A549 (cell line): Measurements from ENCODE around the gene ALG8. TPM values are rescaled to one million over a fixed set of nuclear protein-coding genes. Genes with fewer than 3 reads are reported as not detected.

Experiments
- ATAC-seq, 2 experiments: fragments of 200-7000 bp in 1 of 2; fragments of >200 bp in 1 of 2; cut with Nextera tagmentation in 1 of 2; cut with Tn5 transposase in 1 of 2; 3 replicates each; pipeline versions ENCODE4 v1.8.0 to v1.9.1; 2018 to 2020; ENCODE audit warnings: mild to moderate bottlenecking in 1 of 2, moderate library complexity in 1 of 2
- CTCF ChIA-PET: fragments of 300-600 bp; sonication (Branson Sonifier 250); formaldehyde crosslinking; extraction: SDS; loops from one replicate; lab custom pipeline; 2021; ENCODE audit warnings: antibody characterized with exemption, inconsistent platforms; lab: Yijun Ruan, JAX
- POLR2A ChIA-PET: fragments of 350-600 bp; formaldehyde crosslinking; extraction: SDS; loops from one replicate; lab custom pipeline; 2021; ENCODE audit warnings: antibody characterized with exemption, inconsistent platforms; lab: Yijun Ruan, JAX
- DNase-seq, 2 experiments: peaks; one replicate each; pipeline versions ENCODE4 v3.0.0 to v3.0.0-alpha.2; 2011 to 2016; ENCODE audit warnings: low read depth in 1 of 2, low spot score in 1 of 2
- FAIRE-seq: peaks from 2 replicates; lab custom pipeline; 2011; peaks lifted over from hg19 to GRCh38; lab: Jason Lieb, UNC
- H3K27ac ChIP-seq, 2 experiments: fragments of >200 bp; sonication (Bioruptor Twin); formaldehyde crosslinking; 3 replicates each; pipeline ENCODE4 v1.5.1; 2016 to 2017
- H3K4me1 ChIP-seq: fragments of >200 bp; sonication (Bioruptor Twin); formaldehyde crosslinking; 3 replicates; pipeline ENCODE4 v1.6.1; 2016
- H3K4me2 ChIP-seq: fragments of >200 bp; sonication (Bioruptor Twin); formaldehyde crosslinking; 3 replicates; pipeline ENCODE4 v1.6.1; 2016
- H3K4me3 ChIP-seq: fragments of >200 bp; sonication (Bioruptor Twin); formaldehyde crosslinking; 3 replicates; pipeline ENCODE4 v1.5.1; 2016
- H3K9me3 ChIP-seq: fragments of >200 bp; sonication (Bioruptor Twin); formaldehyde crosslinking; 3 replicates; pipeline ENCODE4 v1.6.1; 2016
- BHLHE40 ChIP-seq: IDR thresholded peaks from 2 replicates; pipeline ENCODE4 v1.6.1; 2012; ENCODE audit warnings: low read depth, low read length, inconsistent platforms
- CHD2 ChIP-seq: fragments of 150-350 bp; IDR thresholded peaks from 2 replicates; pipeline ENCODE4 v1.6.1; 2014; ENCODE audit warnings: low read length; ENCODE audit not compliant: partially characterized antibody
- EHF ChIP-seq: fragments of 250-450 bp; sonication (Bioruptor Pico); IDR thresholded peaks from 2 replicates; pipeline ENCODE4 v1.5.0; 2020; ENCODE audit warnings: mild to moderate bottlenecking
- EP300 ChIP-seq, 2 experiments: fragments of >200 bp; sonication (Bioruptor Twin); formaldehyde crosslinking; IDR thresholded peaks; 2 replicates in 1 of 2; 3 replicates in 1 of 2; pipeline ENCODE4 v1.6.1; 2016 to 2017
- ESRRA ChIP-seq: fragments of 150-350 bp; IDR thresholded peaks from 2 replicates; pipeline ENCODE4 v1.6.1; 2014; ENCODE audit warnings: mild to moderate bottlenecking, low read length, borderline replicate concordance
- FOXS1 ChIP-seq: fragments of 250-450 bp; sonication (Bioruptor Pico); IDR thresholded peaks from 2 replicates; pipeline ENCODE4 v1.5.0; 2020; ENCODE audit warnings: mild to moderate bottlenecking, moderate library complexity
- GATA3 ChIP-seq: IDR thresholded peaks from 2 replicates; pipeline ENCODE4 v1.6.1; 2012; ENCODE audit warnings: borderline replicate concordance
- HOXA7 ChIP-seq: fragments of 250-450 bp; sonication (Bioruptor Pico); IDR thresholded peaks from 2 replicates; pipeline ENCODE4 v1.5.0; 2020; ENCODE audit warnings: mild to moderate bottlenecking, moderate library complexity
- HOXB5 ChIP-seq: fragments of 250-450 bp; sonication (Bioruptor Pico); IDR thresholded peaks from 2 replicates; pipeline ENCODE4 v1.5.0; 2020; ENCODE audit warnings: mild to moderate bottlenecking, moderate library complexity
- JUN ChIP-seq, 2 experiments: fragments of >200 bp; sonication (Bioruptor Twin); formaldehyde crosslinking; IDR thresholded peaks; 2 replicates in 1 of 2; 3 replicates in 1 of 2; pipeline ENCODE4 v1.6.1; 2016 to 2017
- KDM1A ChIP-seq: fragments of 200-600 bp; sonication (generic); IDR thresholded peaks from 2 replicates; pipeline ENCODE4 v1.6.1; 2016; ENCODE audit warnings: low read depth, mild to moderate bottlenecking
- KDM5A ChIP-seq: fragments of 200-600 bp; sonication (generic); IDR thresholded peaks from 2 replicates; pipeline ENCODE4 v1.6.1; 2016; ENCODE audit warnings: antibody characterized with exemption, mild to moderate bottlenecking
- MAZ ChIP-seq: fragments of 150-350 bp; IDR thresholded peaks from 2 replicates; pipeline ENCODE4 v1.6.1; 2014; ENCODE audit warnings: antibody characterized with exemption, low read depth, low read length, borderline replicate concordance
- MYC ChIP-seq: IDR thresholded peaks from 2 replicates; pipeline ENCODE4 v1.6.1; 2012; ENCODE audit warnings: mild to moderate bottlenecking, inconsistent platforms, low read length, improper control_type of control experiment, borderline replicate concordance
- NFE2L2 ChIP-seq: fragments of 150-350 bp; conservative IDR thresholded peaks from 2 replicates; pipeline ENCODE4 v1.6.1; 2014; ENCODE audit warnings: low read length
- POLR2AphosphoS2 ChIP-seq: conservative IDR thresholded peaks from 2 replicates; pipeline ENCODE4 v1.6.1; 2012; ENCODE audit warnings: low read length, improper control_type of control experiment, inconsistent platforms
- RARB ChIP-seq: fragments of 250-450 bp; sonication (Bioruptor Pico); IDR thresholded peaks from 2 replicates; pipeline ENCODE4 v1.8.0; 2021; ENCODE audit warnings: mild to moderate bottlenecking, moderate library complexity
- RCOR1 ChIP-seq: fragments of 150-350 bp; IDR thresholded peaks from 2 replicates; pipeline ENCODE4 v1.6.1; 2014; ENCODE audit warnings: antibody characterized with exemption, low read length, low read depth
- SREBF2 ChIP-seq: fragments of 450-650 bp; IDR thresholded peaks from 2 replicates; pipeline ENCODE4 v1.6.1; 2014; ENCODE audit warnings: mild to moderate bottlenecking, moderate library complexity
- ZC3H11A ChIP-seq: fragments of 450-650 bp; IDR thresholded peaks from 2 replicates; pipeline ENCODE4 v1.6.1; 2014; ENCODE audit warnings: antibody characterized with exemption, mild to moderate bottlenecking
- ZSCAN20 ChIP-seq: fragments of 250-450 bp; sonication (Bioruptor Pico); IDR thresholded peaks from 2 replicates; pipeline ENCODE4 v1.8.0; 2022; ENCODE audit warnings: mild to moderate bottlenecking, moderate library complexity
- WGBS: methylation state at CpG from one replicate; pipeline ENCODE4 v1.1.6; 2017; ENCODE audit errors: missing lambda C conversion rate; 5-methylcytosine and 5-hydroxymethylcytosine counted together
- polyA plus RNA-seq, 4 experiments: library from polyadenylated mRNA; depleted of rRNA in 3 of 4; stranded (reverse); fragments of >200 nt; fragmentation: RNase III in 1 of 4; extraction: RNeasy Plus Mini Kit Qiagen cat#74134 plus additional on column Dnase treatment in 1 of 4; gene quantifications; 2 replicates in 3 of 4; 3 replicates in 1 of 4; pipeline ENCODE4 v1.2.3, GENCODE V29; 2011 to 2017
- TF ChIP-seq, protein P1 (sequence below): fragments of 150-350 bp; IDR thresholded peaks from 2 replicates; pipeline ENCODE4 v1.6.1; 2014; ENCODE audit warnings: low read depth, mild to moderate bottlenecking, low read length
- TF ChIP-seq, protein P2 (sequence below): fragments of 250-450 bp; sonication (Bioruptor Pico); IDR thresholded peaks from 2 replicates; pipeline ENCODE4 v1.5.0; 2020; ENCODE audit warnings: low read depth, mild to moderate bottlenecking, moderate library complexity
- TF ChIP-seq, protein P3 (sequence below): fragments of >200 bp; sonication (Bioruptor Twin); formaldehyde crosslinking; IDR thresholded peaks from 2 replicates; pipeline ENCODE4 v1.6.1; 2016
- TF ChIP-seq, protein P4 (sequence below): fragments of >200 bp; sonication (Bioruptor Twin); formaldehyde crosslinking; IDR thresholded peaks from 3 replicates; pipeline ENCODE4 v1.6.1; 2016
- TF ChIP-seq, protein P5 (sequence below): IDR thresholded peaks from 2 replicates; pipeline ENCODE4 v1.6.1; 2012

ALG8 gene
- polyA plus RNA-seq, 2 of the 4 experiments (the other 2 are of a cell fraction): 59.0 to 159 TPM

DNA sequence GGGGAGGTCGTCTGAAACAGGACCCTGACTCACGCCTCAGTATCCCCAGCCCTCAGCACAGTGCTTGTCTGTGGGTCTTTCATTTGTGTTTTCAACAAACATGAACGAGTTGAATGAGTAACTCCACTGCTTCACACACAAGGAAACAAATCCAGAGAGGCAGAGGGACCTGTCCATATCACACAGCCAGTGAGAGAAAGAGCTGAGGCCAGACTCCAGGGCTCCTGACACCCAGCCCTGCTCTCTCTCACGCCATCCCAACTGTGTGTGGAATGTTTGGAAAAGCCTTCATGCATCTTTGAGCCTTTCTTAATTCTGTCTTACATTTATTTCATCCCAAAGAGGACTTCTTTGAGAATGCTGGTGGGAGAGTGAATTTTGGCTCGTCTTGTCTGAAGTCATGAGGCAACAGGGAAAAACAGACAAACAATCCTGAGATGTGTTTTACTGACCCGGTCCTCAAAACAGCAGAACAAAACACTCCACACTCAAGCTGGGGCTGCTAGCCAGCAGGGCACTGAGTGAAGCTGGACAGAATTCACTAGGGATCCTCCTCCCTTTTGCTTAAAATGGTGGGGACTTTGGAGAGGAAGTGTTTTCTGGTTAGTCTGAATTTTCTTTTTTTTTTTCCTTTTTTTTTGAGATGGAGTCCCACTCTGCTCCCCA is 19.7 kb upstream of the ALG8 start:
- ATAC-seq: no peak; a peak in 1 of 6 replicates

DNA sequence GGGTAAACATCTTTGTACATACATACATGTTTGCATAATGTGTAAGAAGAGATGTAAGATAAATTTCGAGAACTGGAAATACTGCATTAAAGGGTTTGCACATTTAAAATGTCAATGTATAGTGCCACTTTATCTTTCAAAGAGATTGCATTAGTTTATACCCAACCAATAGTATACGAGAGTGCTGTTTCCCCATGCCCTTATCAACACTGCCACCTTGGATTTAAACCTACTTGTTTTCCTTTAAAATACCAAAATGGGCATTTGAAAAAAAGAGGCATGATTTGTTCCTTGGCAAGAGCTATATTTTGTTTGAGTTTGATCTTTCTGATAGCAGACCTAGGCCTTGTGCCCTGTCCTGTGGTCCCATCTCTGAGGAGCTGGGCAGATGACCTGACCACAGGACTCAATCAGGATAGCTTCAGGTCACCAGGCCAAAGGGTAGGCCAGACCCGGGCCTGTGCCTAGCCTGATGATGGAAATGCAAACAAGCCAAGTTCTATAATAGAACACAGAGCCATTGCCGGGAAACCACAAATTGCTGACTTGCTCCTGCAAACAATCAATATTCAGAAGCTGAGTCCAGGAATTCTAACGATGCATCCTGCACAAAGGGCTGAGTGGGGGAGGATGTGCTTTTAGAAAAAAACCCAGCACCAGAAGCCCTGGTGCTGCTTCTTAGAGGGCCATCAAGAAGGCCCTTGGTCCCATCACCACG is 16.9 kb upstream of the ALG8 start:
- WGBS: 68% methylated on average over 5 of the region's 6 CpGs
- TF ChIP-seq EHF (CRISPR knock-in tag) (no peak), HOXA7 (CRISPR knock-in tag) (no peak), EP300 (IDR thresholded peaks at IDR 0.05) (no peak), KDM5A (no peak), ESRRA (no peak), GATA3 (no peak), JUN (IDR thresholded peaks at IDR 0.05) (no peak), ZSCAN20 (no peak)
- Histone ChIP-seq H3K4me3 (no peak overlapping the region), H3K4me1 (no peaks in the 10 kb centered on the region), H3K9me3 (no peaks in the 10 kb centered on the region), H3K4me2 (no peak overlapping the region), H3K27ac (no peak overlapping the region)
- DNase-seq: no peak
- ChIA-PET CTCF (no interaction called here), POLR2A (no interaction called here)
- no peak for FAIRE-seq
- no peak for ATAC-seq

More for the DNA sequence above, 19.7 kb upstream of the ALG8 start:
- no peaks in the 10 kb centered on the region for H3K9me3 ChIP-seq
- TF ChIP-seq RCOR1: no peak
- no peak for TF ChIP-seq RARB (CRISPR knock-in tag)
- TF ChIP-seq, protein P1, sequence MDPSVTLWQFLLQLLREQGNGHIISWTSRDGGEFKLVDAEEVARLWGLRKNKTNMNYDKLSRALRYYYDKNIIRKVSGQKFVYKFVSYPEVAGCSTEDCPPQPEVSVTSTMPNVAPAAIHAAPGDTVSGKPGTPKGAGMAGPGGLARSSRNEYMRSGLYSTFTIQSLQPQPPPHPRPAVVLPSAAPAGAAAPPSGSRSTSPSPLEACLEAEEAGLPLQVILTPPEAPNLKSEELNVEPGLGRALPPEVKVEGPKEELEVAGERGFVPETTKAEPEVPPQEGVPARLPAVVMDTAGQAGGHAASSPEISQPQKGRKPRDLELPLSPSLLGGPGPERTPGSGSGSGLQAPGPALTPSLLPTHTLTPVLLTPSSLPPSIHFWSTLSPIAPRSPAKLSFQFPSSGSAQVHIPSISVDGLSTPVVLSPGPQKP: no peak
- ChIA-PET CTCF (no interaction called here), POLR2A (interaction anchor here (0.7 kb wide), 1 partner anchor 257 kb away, joined by 3 read pairs; no protein-coding TSS in a partner anchor)
- no peak overlapping the region for H3K4me2 ChIP-seq
- no peaks in the 10 kb centered on the region for H3K4me1 ChIP-seq
- DNase-seq (no peak), FAIRE-seq (no peak)
- WGBS: 46% methylated on average over 6 of the region's 6 CpGs
- H3K27ac ChIP-seq: no peak overlapping the region
- H3K4me3 ChIP-seq: no peak overlapping the region

DNA sequence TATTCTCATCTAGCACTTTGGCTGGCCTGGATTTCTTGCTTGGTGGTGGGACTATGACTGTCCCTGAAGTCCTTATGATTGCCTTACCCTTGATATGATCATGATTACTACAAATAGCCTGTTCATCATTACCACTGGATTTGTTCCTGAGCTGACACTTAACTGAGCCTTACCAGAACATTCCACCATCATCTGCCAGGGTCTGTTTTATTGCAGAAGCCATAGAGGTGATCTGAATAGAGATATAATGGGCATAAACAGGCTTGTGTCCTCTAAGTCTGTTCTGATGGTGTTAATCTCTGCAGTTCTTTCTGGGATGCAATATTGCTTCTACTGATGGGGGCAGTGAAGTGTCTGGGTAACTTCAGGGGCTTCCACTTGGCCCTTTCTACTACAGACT is 12.4 kb upstream of the ALG8 start:
- POLR2A ChIA-PET: no interaction called here
- CTCF ChIA-PET: interaction anchor here (2.9 kb wide), 1 partner anchor 11 kb away, joined by 15 read pairs; the partner anchor contains the start of gene ALG8
- Histone ChIP-seq H3K4me1 (0 out of 3 replicates have a peak, but pooled peaks cover 6% of the 10 kb centered on the region), H3K27ac (no peak overlapping the region), H3K4me2 (no peak overlapping the region), H3K9me3 (no peaks in the 10 kb centered on the region), H3K4me3 (no peak overlapping the region)
- TF ChIP-seq, protein P1: no peak
- TF ChIP-seq, protein P2, sequence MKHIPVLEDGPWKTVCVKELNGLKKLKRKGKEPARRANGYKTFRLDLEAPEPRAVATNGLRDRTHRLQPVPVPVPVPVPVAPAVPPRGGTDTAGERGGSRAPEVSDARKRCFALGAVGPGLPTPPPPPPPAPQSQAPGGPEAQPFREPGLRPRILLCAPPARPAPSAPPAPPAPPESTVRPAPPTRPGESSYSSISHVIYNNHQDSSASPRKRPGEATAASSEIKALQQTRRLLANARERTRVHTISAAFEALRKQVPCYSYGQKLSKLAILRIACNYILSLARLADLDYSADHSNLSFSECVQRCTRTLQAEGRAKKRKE: no peak
- TF ChIP-seq, protein P3, sequence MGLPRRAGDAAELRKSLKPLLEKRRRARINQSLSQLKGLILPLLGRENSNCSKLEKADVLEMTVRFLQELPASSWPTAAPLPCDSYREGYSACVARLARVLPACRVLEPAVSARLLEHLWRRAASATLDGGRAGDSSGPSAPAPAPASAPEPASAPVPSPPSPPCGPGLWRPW: no peak
- TF ChIP-seq EHF (CRISPR knock-in tag) (no peak), BHLHE40 (no peak), POLR2AphosphoS2 (no peak), CHD2 (no peak), MYC (no peak), NFE2L2 (no peak), ZC3H11A (no peak), KDM1A (no peak), FOXS1 (CRISPR knock-in tag) (no peak), MAZ (no peak), HOXB5 (CRISPR knock-in tag) (no peak), RCOR1 (no peak), SREBF2 (no peak), GATA3 (no peak)
- TF ChIP-seq, protein P4, sequence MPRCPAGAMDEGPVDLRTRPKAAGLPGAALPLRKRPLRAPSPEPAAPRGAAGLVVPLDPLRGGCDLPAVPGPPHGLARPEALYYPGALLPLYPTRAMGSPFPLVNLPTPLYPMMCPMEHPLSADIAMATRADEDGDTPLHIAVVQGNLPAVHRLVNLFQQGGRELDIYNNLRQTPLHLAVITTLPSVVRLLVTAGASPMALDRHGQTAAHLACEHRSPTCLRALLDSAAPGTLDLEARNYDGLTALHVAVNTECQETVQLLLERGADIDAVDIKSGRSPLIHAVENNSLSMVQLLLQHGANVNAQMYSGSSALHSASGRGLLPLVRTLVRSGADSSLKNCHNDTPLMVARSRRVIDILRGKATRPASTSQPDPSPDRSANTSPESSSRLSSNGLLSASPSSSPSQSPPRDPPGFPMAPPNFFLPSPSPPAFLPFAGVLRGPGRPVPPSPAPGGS: no peak
- TF ChIP-seq, protein P5, sequence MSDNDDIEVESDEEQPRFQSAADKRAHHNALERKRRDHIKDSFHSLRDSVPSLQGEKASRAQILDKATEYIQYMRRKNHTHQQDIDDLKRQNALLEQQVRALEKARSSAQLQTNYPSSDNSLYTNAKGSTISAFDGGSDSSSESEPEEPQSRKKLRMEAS: no peak
- FAIRE-seq (no peak), ATAC-seq (no peak), DNase-seq (no peak)
